ENCODE results near the gene CDH13.

DNA sequence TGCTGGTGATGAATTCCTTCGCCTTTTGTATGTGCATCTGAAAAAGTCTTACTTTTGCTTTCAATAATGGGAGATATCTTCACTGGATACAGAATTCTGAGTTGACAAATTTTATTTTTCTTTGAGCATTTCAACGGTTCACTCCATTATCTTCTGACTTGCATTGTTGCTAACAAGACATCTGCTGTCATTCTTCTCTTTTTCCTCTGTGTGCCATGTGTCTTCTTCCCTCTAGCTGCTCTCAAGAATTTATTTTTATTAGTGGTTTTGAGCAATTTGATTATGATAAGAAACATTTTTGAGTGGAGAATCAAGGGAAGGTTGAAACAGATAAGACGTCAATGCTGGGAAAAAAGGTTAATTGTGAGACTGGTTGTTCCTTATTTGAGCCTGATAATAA is 471.8 kb downstream of the CDH13 start:
- TF ChIP-seq, protein P1, sequence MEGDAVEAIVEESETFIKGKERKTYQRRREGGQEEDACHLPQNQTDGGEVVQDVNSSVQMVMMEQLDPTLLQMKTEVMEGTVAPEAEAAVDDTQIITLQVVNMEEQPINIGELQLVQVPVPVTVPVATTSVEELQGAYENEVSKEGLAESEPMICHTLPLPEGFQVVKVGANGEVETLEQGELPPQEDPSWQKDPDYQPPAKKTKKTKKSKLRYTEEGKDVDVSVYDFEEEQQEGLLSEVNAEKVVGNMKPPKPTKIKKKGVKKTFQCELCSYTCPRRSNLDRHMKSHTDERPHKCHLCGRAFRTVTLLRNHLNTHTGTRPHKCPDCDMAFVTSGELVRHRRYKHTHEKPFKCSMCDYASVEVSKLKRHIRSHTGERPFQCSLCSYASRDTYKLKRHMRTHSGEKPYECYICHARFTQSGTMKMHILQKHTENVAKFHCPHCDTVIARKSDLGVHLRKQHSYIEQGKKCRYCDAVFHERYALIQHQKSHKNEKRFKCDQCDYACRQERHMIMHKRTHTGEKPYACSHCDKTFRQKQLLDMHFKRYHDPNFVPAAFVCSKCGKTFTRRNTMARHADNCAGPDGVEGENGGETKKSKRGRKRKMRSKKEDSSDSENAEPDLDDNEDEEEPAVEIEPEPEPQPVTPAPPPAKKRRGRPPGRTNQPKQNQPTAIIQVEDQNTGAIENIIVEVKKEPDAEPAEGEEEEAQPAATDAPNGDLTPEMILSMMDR (IDR thresholded peaks at IDR 0.05): no peak
- TF ChIP-seq EP300 (IDR thresholded peaks at IDR 0.05) (no peak), POLR2A (IDR thresholded peaks at IDR 0.05; ENCODE audit: low read depth) (no peak), POLR2AphosphoS5 (IDR thresholded peaks at IDR 0.05) (no peak)

Data from esophagus muscularis mucosa (tissue), 4 donors.